Activated naive CD4-positive, alpha-beta T cell treated with anti-CD3 and anti-CD28 coated beads, Interleukin-2, amount 10 ng/mL, durations not matched to agents 7 days and 5 days (primary cell): ENCODE data around the gene MEF2D.

Source experiments
- CTCF ChIA-PET: fragments of 350-600 bp; sonication (Branson Sonifier 250); formaldehyde crosslinking; loops from one replicate; lab custom pipeline; 2021; ENCODE audit warnings: antibody characterized with exemption; lab: Charles Lee
- DNase-seq: peaks from one replicate; pipeline ENCODE4 v3.0.0-alpha.2; 2020
- H3K27ac Mint-ChIP-seq: one replicate; pipeline ENCODE4 v1.8.0; 2021; ENCODE audit warnings: mild to moderate bottlenecking, moderate library complexity, mixed read lengths
- H3K27me3 Mint-ChIP-seq: one replicate; pipeline ENCODE4 v1.8.0; 2021; ENCODE audit warnings: mild to moderate bottlenecking, mixed read lengths
- H3K36me3 Mint-ChIP-seq: one replicate; pipeline ENCODE4 v1.8.0; 2021; ENCODE audit warnings: mixed read lengths
- H3K4me1 Mint-ChIP-seq: one replicate; pipeline ENCODE4 v1.8.0; 2021; ENCODE audit warnings: mixed read lengths
- H3K4me3 Mint-ChIP-seq: one replicate; pipeline ENCODE4 v1.8.0; 2021; ENCODE audit warnings: mild to moderate bottlenecking, moderate library complexity, mixed read lengths
- H3K9me3 Mint-ChIP-seq: one replicate; pipeline ENCODE4 v1.8.0; 2021; ENCODE audit warnings: mixed read lengths

The MEF2D gene

DNA sequence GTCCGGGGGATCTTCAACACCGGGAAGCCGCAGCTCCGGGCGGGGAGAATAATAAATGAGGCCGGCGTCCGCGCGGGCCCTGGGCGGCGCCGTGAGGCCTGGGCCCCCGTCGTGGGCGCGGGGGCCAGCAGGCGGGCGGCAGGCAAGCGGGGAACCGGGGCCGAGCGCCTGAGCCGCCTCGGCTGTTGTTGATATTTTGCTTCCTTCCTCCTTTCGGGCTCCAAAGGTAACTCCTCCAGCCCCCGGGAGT lies at the start of gene MEF2D:
Gene MEF2D (minus strand): TSS at position 233 of the 250 bp plus-strand sequence. CDS start 17,483 bp downstream, outside the sequence.
- CTCF ChIA-PET = interaction anchor here (1.1 to 10.8 kb wide), 3 partner anchors 15 to 28 kb away, joined by 4 to 150 read pairs (median 21); no protein-coding TSS in a partner anchor
- Mint-ChIP-seq H3K4me1 (peaks cover 75% of the 10 kb centered on the region), H3K9me3 (no peaks in the 10 kb centered on the region), H3K36me3 (peaks cover 29% of the 10 kb centered on the region), H3K27me3 (peaks cover 5% of the 10 kb centered on the region), H3K27ac (peak within 1 kb of the TSS; percentile 98), H3K4me3 (peak within 1 kb of the TSS; percentile 89)
- DNase-seq = no peak

- no peak for DNase-seq
- Mint-ChIP-seq H3K9me3 (no peaks in the 10 kb centered on the region), H3K27me3 (no peaks in the 10 kb centered on the region), H3K36me3 (peaks cover 35% of the 10 kb centered on the region), H3K4me1 (no peaks in the 10 kb centered on the region), H3K4me3 (no peak overlapping the region), H3K27ac (no peak overlapping the region)
- CTCF ChIA-PET = interaction anchor here (0.6 kb wide), 1 partner anchor 323 kb away, joined by 3 read pairs; no protein-coding TSS in a partner anchor
These were observed 49.8 kb upstream of the MEF2D start for GRCh38 chr1:156550346-156550745.

GRCh38 chr1:156549831-156550230 lies 49.3 kb upstream of the MEF2D start:
- Mint-ChIP-seq H3K9me3 (no peaks in the 10 kb centered on the region), H3K4me1 (no peaks in the 10 kb centered on the region), H3K36me3 (peaks cover 35% of the 10 kb centered on the region), H3K4me3 (no peak overlapping the region), H3K27me3 (no peaks in the 10 kb centered on the region), H3K27ac (no peak overlapping the region)
- no peak for DNase-seq
- CTCF ChIA-PET = interaction anchor here (0.6 kb wide), 1 partner anchor 323 kb away, joined by 3 read pairs; no protein-coding TSS in a partner anchor

DNA sequence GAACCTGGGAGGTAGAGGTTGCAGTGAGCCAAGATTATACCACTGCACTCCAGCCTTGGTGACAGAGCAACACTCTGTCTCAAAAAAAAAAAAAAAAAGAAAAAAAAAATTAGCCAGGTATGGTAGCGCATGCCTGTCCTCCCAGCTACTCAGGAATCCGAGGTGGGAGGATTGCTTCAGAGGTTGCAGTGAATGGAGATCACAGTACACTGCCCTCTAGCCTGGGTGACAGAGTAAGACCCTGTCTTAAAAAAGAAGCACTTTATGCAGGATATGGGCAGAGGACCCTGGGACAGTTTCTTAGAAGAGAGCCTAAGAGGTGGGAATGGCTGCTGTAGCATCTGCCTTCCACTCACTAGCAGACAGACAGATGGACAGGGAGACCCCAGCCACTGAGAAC lies 48.8 kb upstream of the MEF2D start:
- Mint-ChIP-seq H3K27me3 (no peaks in the 10 kb centered on the region), H3K36me3 (peaks cover 35% of the 10 kb centered on the region)

GRCh38 chr1:156547982-156548381 lies 47.4 kb upstream of the MEF2D start:
- Mint-ChIP-seq H3K9me3 (no peaks in the 10 kb centered on the region), H3K4me3 (no peak overlapping the region), H3K27me3 (no peaks in the 10 kb centered on the region), H3K36me3 (peaks cover 36% of the 10 kb centered on the region), H3K27ac (no peak overlapping the region), H3K4me1 (no peaks in the 10 kb centered on the region)
- no peak for DNase-seq
- CTCF ChIA-PET = interaction anchor here (0.9 kb wide), 1 partner anchor 67 kb away, joined by 3 read pairs; no protein-coding TSS in a partner anchor

More for the DNA sequence above, 48.8 kb upstream of the MEF2D start:
- CTCF ChIA-PET = no interaction called here
- no peaks in the 10 kb centered on the region for H3K4me1 Mint-ChIP-seq
- no peak overlapping the region for H3K27ac Mint-ChIP-seq
- H3K9me3 Mint-ChIP-seq = no peaks in the 10 kb centered on the region
- DNase-seq = no peak
- H3K4me3 Mint-ChIP-seq = no peak overlapping the region

GRCh38 chr1:156547434-156547833 lies 46.9 kb upstream of the MEF2D start:
- CTCF ChIA-PET = interaction anchor here (0.9 kb wide), 1 partner anchor 67 kb away, joined by 3 read pairs; no protein-coding TSS in a partner anchor
- H3K27ac Mint-ChIP-seq = no peak overlapping the region
- peaks cover 36% of the 10 kb centered on the region for H3K36me3 Mint-ChIP-seq

GRCh38 chr1:156546267-156546666 lies 45.7 kb upstream of the MEF2D start:
- Mint-ChIP-seq H3K9me3 (no peaks in the 10 kb centered on the region), H3K4me1 (no peaks in the 10 kb centered on the region), H3K27me3 (no peaks in the 10 kb centered on the region), H3K4me3 (no peak overlapping the region), H3K36me3 (peaks cover 37% of the 10 kb centered on the region), H3K27ac (no peak overlapping the region)
- no peak for DNase-seq
- CTCF ChIA-PET = no interaction called here

More at GRCh38 chr1:156547434-156547833, 46.9 kb upstream of the MEF2D start:
- Mint-ChIP-seq H3K4me1 (no peaks in the 10 kb centered on the region), H3K27me3 (no peaks in the 10 kb centered on the region), H3K9me3 (no peaks in the 10 kb centered on the region), H3K4me3 (no peak overlapping the region)
- DNase-seq = no peak

DNA sequence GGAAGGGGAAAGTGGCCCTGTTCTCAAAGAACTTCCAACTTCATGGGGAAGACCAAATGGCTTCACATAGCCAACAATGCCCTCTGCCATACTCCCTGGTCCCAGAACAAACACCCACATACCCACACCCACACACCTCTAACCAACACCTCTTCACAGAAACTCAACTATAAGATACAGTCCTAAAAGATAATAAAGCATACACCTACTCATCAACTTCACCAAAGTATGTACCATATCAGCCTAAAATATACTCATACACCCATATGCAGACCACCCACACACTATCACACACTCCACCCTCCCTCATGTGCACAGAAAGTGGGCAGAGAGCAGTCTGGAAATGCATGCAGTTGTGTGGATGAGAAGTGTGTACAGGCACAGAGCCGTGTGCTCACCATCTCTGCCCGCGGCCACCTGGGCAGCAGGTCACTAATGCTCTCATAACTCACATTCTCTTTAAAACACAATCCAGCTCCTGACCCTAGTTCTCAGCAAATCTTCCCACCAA lies 44.1 kb upstream of the MEF2D start:
- H3K36me3 Mint-ChIP-seq = peaks cover 28% of the 10 kb centered on the region
- no peaks in the 10 kb centered on the region for H3K9me3 Mint-ChIP-seq
- H3K27me3 Mint-ChIP-seq = no peaks in the 10 kb centered on the region
- H3K4me3 Mint-ChIP-seq = no peak overlapping the region
- no peak overlapping the region for H3K27ac Mint-ChIP-seq
- CTCF ChIA-PET = no interaction called here
- no peaks in the 10 kb centered on the region for H3K4me1 Mint-ChIP-seq
- DNase-seq = no peak

- peaks cover 6% of the 10 kb centered on the region for H3K4me1 Mint-ChIP-seq
- CTCF ChIA-PET = interaction anchor here (1.0 to 2.1 kb wide), 2 partner anchors 63 to 158 kb away, joined by 3 to 7 read pairs; no protein-coding TSS in a partner anchor
- no peak for DNase-seq
- no peak overlapping the region for H3K27ac Mint-ChIP-seq
- H3K27me3 Mint-ChIP-seq = no peaks in the 10 kb centered on the region
- peaks cover 31% of the 10 kb centered on the region for H3K36me3 Mint-ChIP-seq
- no peak overlapping the region for H3K4me3 Mint-ChIP-seq
- H3K9me3 Mint-ChIP-seq = no peaks in the 10 kb centered on the region
These were observed 42.5 kb upstream of the MEF2D start for GRCh38 chr1:156543066-156543465.

DNA sequence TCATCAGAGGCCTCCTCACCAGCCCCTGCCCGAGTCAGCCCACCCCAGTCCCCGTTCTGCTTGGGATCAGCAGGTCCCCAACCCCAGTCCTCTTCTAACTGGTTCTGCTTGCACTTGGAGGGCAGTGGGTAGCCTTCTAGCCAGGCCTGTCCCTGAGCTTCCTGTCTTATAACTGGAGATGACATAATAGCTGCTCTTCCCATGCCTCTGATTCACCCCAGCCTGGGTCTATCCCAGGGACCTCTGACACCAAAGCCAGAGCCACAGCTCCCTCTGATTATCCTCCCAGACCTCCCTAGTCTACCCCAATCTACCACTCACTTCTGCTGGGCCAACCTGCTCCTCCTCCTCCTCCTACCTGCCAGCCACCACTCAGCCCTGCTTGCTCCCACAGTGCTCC lies 40.4 kb upstream of the MEF2D start:
- Mint-ChIP-seq H3K4me1 (peaks cover 6% of the 10 kb centered on the region), H3K36me3 (peaks cover 25% of the 10 kb centered on the region), H3K27me3 (no peaks in the 10 kb centered on the region), H3K27ac (no peak overlapping the region), H3K4me3 (no peak overlapping the region), H3K9me3 (no peaks in the 10 kb centered on the region)
- CTCF ChIA-PET = interaction anchor here (1.1 kb wide), 1 partner anchor 17 kb away, joined by 3 read pairs; no protein-coding TSS in a partner anchor
- no peak for DNase-seq

DNA sequence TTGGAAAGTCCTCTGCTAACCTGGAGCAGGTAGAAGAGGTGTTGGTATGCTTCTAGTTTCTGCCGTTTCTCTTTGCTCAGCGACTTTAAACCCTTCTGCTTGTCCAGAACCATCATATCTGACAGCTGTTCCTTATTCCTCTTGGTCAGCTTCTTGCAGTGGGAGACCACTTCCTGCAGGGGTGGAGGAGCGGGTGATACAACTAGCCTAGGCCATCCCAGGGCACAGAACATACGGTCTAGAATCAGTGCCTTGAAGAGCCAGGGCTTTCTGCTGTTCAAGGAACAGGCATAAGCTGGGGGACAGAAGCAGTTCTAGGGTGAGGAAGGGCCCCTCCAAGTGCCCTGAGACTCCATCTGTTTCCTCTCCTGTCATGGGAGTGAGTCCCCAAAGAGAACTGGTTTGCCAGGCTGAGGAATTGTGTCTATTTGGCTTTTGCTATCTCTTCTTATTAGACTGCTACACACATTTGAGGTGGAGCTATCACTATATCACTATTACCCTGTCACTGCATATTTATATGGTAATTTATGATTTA lies 39.3 kb upstream of the MEF2D start:
- no peaks in the 10 kb centered on the region for H3K27me3 Mint-ChIP-seq
- peaks cover 25% of the 10 kb centered on the region for H3K36me3 Mint-ChIP-seq
- no peak overlapping the region for H3K27ac Mint-ChIP-seq
- no peaks in the 10 kb centered on the region for H3K9me3 Mint-ChIP-seq
- peaks cover 6% of the 10 kb centered on the region for H3K4me1 Mint-ChIP-seq
- CTCF ChIA-PET = interaction anchor here (1.1 kb wide), 1 partner anchor 16 kb away, joined by 3 read pairs; no protein-coding TSS in a partner anchor
- no peak for DNase-seq
- H3K4me3 Mint-ChIP-seq = no peak overlapping the region

DNA sequence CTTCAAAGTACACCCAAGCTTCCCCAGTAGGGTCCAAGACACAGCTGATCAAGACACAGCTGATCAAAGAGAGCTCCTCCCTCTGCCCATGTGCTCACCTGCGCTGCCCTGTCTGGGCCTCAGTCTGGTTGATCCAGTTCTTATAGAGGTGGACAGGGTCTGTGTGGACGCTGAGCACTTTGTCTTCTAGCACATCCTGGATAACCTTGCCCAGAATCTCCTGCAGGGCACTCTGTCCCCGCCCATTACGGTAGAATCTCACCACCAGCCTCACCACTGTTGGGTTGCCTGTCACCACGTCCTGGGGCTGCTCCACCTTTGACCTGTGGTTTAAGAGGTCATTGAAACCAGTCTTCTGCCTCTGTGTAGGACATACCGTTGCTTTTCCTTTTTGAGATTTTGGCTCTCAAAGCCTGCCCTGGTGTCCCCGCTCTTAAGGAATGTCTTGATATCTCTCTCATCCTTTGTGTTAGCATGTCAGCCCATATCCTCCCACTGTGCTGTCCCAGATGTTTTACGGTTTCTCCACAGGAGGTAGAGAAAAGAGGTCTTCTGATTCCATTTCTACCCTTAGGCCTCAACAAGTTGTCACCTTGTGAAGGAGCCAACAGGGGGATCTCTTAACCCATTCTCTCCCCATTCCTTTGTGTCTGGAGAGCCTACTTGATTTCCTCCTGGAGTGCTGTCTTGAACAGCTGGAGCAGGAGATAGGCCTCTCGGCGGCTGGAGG lies 38.3 kb upstream of the MEF2D start:
- H3K27me3 Mint-ChIP-seq = no peaks in the 10 kb centered on the region
- H3K4me1 Mint-ChIP-seq = peaks cover 6% of the 10 kb centered on the region
- H3K4me3 Mint-ChIP-seq = no peak overlapping the region
- CTCF ChIA-PET = no interaction called here
- H3K9me3 Mint-ChIP-seq = no peaks in the 10 kb centered on the region
- peaks cover 28% of the 10 kb centered on the region for H3K36me3 Mint-ChIP-seq
- DNase-seq = no peak
- H3K27ac Mint-ChIP-seq = no peak overlapping the region

GRCh38 chr1:156537027-156537426 lies 36.5 kb upstream of the MEF2D start:
- no peak overlapping the region for H3K27ac Mint-ChIP-seq
- peaks cover 26% of the 10 kb centered on the region for H3K36me3 Mint-ChIP-seq
- CTCF ChIA-PET = interaction anchor here (0.7 kb wide), 2 partner anchors 13 to 56 kb away, joined by 3 read pairs; no protein-coding TSS in a partner anchor
- DNase-seq = no peak
- H3K9me3 Mint-ChIP-seq = no peaks in the 10 kb centered on the region
- no peaks in the 10 kb centered on the region for H3K27me3 Mint-ChIP-seq
- H3K4me1 Mint-ChIP-seq = peaks cover 6% of the 10 kb centered on the region
- H3K4me3 Mint-ChIP-seq = no peak overlapping the region

- Mint-ChIP-seq H3K27me3 (no peaks in the 10 kb centered on the region), H3K36me3 (peaks cover 28% of the 10 kb centered on the region), H3K4me1 (peaks cover 6% of the 10 kb centered on the region), H3K9me3 (no peaks in the 10 kb centered on the region), H3K4me3 (no peak overlapping the region), H3K27ac (no peak overlapping the region)
- CTCF ChIA-PET = no interaction called here
- DNase-seq = no peak
These were observed 34.0 kb upstream of the MEF2D start for GRCh38 chr1:156534424-156535060.
